ENCODE data around the gene C9orf152. TPM values are rescaled to one million over a fixed set of nuclear protein-coding genes. Genes with fewer than 3 reads are reported as not detected.
A peak's percentile ranks its signal among the peaks of the same experiment; 100 is the strongest.

Gene C9orf152
- total RNA-seq, 1 donor from 2014 or later, result not detected

DNA sequence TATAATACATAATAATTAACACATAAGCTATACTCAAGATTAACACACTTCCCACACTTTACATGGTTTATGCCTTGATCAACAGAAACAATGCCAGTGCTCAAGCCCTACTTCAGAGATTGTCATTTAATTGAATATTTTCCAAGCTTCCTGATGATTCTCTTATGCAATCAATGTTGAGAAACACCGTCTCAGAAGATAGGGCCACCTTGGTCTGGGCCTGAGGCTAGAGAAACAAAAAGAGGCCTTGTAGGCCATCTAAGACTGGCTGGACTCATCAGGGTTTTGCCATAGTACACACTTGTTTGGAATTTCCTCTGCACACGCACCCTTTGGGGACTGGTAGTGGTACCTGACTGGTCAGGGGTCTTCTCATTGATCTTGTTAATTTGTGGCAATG, 16.3 kb downstream of the C9orf152 start:
- TF ChIP-seq, protein P1, sequence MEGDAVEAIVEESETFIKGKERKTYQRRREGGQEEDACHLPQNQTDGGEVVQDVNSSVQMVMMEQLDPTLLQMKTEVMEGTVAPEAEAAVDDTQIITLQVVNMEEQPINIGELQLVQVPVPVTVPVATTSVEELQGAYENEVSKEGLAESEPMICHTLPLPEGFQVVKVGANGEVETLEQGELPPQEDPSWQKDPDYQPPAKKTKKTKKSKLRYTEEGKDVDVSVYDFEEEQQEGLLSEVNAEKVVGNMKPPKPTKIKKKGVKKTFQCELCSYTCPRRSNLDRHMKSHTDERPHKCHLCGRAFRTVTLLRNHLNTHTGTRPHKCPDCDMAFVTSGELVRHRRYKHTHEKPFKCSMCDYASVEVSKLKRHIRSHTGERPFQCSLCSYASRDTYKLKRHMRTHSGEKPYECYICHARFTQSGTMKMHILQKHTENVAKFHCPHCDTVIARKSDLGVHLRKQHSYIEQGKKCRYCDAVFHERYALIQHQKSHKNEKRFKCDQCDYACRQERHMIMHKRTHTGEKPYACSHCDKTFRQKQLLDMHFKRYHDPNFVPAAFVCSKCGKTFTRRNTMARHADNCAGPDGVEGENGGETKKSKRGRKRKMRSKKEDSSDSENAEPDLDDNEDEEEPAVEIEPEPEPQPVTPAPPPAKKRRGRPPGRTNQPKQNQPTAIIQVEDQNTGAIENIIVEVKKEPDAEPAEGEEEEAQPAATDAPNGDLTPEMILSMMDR (IDR thresholded peaks at IDR 0.05; ENCODE audit: borderline replicate concordance), result no peak
- H3K27me3 ChIP-seq (ENCODE audit: low read depth), result no peaks in the 10 kb centered on the region
- no peak for DNase-seq
- peaks cover 34% of the 10 kb centered on the region for H3K4me1 ChIP-seq
- intact Hi-C loops (cut with micrococcal nuclease), result no loop called here
- H3K27ac ChIP-seq (replicated peaks), result no peak overlapping the region
- H3K4me3 ChIP-seq, result no peak overlapping the region
- H3K9me3 ChIP-seq (replicated peaks), result no peaks in the 10 kb centered on the region
- H3K36me3 ChIP-seq, result no peaks in the 10 kb centered on the region

DNA sequence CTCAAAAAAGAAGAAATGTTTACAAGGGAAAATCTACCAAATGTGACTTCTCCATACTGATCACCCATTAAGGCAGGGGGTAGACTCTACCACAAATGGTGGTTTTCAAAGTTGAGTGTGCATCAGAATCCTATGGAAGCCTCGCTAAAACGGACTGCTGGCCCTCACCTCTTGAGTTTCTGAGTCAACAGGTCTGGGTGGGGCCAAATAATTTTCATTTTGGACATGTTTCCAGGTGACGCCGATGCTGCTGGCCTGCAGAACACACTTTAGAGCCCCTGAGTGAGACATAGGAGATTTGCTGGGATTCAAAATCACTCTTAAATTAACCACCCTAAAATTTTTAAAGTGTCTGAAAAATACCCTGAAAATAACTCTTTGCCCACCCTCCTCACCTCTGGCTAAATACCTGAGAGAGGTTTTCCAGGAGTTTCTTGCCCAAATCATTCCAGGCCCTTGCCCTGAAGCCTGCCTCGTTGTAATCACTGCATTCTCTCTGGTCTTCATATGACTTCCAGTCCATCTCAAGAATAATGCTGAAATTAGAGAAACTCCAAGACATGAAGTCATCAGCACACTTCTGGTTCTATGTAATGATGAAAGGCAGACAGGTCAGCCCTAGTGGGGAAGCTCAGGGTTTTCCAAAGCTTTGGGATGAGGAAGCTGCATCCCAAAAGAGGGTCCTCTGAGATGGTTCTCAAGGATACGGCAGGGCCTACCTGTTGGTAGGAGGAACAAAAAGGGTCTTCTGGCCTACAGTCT, 18.2 kb downstream of the C9orf152 start:
- intact Hi-C loops (cut with micrococcal nuclease), result no loop called here

DNA sequence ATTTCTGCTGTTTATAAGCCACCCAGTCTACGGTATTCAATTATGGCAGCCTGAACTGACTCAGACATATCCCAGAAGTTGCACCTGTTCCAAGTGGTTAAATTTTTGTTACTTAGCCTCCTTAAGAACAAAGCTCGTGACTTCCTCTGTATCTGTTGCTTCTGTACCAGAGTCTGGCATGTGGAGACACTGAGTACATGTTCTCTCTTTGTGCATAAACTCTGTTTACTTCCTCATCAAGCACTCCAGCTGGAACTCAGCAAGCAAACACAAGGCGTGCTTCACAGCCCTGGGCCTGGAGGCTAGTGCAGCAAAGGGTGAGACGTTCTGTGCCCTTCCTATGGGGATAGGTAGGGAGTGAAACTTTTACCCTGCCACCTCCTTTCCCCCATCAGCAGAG, 19.0 kb downstream of the C9orf152 start:
- peak; percentile 32 for DNase-seq
- TF ChIP-seq, protein P1 (IDR thresholded peaks at IDR 0.05; ENCODE audit: borderline replicate concordance), result no peak
- Histone ChIP-seq H3K27ac (replicated peaks) (peak overlapping the region; percentile 53), H3K4me3 (no peak overlapping the region), H3K36me3 (no peaks in the 10 kb centered on the region), H3K27me3 (ENCODE audit: low read depth) (no peaks in the 10 kb centered on the region), H3K9me3 (replicated peaks) (no peaks in the 10 kb centered on the region), H3K4me1 (peaks cover 31% of the 10 kb centered on the region)
- intact Hi-C loops (cut with micrococcal nuclease), result no loop called here

More for the DNA sequence above, 18.2 kb downstream of the C9orf152 start:
- peak overlapping the region; percentile 53 for H3K27ac ChIP-seq (replicated peaks)
- H3K9me3 ChIP-seq (replicated peaks), result no peaks in the 10 kb centered on the region
- no peak for DNase-seq
- no peak overlapping the region for H3K4me3 ChIP-seq
- TF ChIP-seq, protein P1 (IDR thresholded peaks at IDR 0.05; ENCODE audit: borderline replicate concordance), result no peak
- peaks cover 35% of the 10 kb centered on the region for H3K4me1 ChIP-seq
- H3K27me3 ChIP-seq (ENCODE audit: low read depth), result no peaks in the 10 kb centered on the region
- H3K36me3 ChIP-seq, result no peaks in the 10 kb centered on the region

DNA sequence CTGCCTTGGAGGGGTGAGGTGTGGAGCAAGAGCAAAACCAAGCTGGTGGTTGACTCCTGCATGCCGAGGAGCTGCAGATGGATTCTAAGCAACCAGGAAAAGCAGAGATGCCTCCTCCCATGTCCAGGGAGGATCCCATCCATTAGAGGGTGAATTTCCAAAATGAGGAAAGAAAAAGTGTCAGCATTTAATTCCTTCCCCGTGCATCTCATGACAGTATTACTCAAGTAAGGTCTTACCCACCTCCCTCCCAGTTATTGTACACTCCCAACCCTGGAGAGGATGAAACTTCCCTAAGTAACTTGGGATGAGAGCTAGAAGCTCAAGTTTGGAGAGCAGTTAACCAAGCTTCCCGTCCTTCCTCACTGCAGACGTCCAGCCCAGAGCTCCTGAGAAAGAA, 19.9 kb downstream of the C9orf152 start:
- no peak for DNase-seq
- TF ChIP-seq, protein P1 (IDR thresholded peaks at IDR 0.05; ENCODE audit: borderline replicate concordance), result no peak
- Histone ChIP-seq H3K27me3 (ENCODE audit: low read depth) (no peaks in the 10 kb centered on the region), H3K27ac (replicated peaks) (peak overlapping the region; percentile 53), H3K9me3 (replicated peaks) (no peaks in the 10 kb centered on the region), H3K4me1 (peaks cover 31% of the 10 kb centered on the region), H3K4me3 (no peak overlapping the region), H3K36me3 (no peaks in the 10 kb centered on the region)
- intact Hi-C loops (cut with micrococcal nuclease), result no loop called here

DNA sequence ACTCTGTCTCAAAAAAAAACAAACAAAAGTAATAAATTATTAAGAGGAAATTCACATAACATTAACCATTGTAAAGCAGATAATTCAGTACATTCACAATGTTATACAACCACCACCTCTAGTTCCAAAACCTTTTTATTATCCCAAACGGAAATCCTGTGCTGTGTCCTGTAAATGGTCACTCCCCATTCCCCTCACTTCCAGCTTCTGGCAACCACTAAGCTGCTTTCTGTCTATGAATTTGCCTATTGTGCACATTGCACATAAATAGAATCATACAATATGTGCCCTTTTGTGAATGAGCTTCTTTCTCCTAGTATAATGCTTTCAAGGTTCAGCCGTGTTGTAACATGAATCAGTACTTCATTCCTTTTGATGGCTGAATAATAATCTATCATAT, 20.8 kb downstream of the C9orf152 start:
- Histone ChIP-seq H3K9me3 (replicated peaks) (no peaks in the 10 kb centered on the region), H3K36me3 (no peaks in the 10 kb centered on the region), H3K27ac (replicated peaks) (peak overlapping the region; percentile 13), H3K27me3 (ENCODE audit: low read depth) (no peaks in the 10 kb centered on the region), H3K4me3 (no peak overlapping the region), H3K4me1 (peaks cover 31% of the 10 kb centered on the region)
- intact Hi-C loops (cut with micrococcal nuclease), result no loop called here
- no peak for DNase-seq
- TF ChIP-seq, protein P1 (IDR thresholded peaks at IDR 0.05; ENCODE audit: borderline replicate concordance), result no peak
